ENCODE measurements around the gene SORCS2. TPM values are rescaled to one million over a fixed set of nuclear protein-coding genes. Genes with fewer than 3 reads are reported as not detected.

The SORCS2 gene
- total and polyA plus RNA-seq, 2 of the 13 experiments (the other 11 are each of a cell fraction or from before 2014, with no cell fraction given): 0.82 to 1.0 TPM

GRCh38 chr4:7501873-7502272 is 309.5 kb downstream of the SORCS2 start:
- no peaks in the 10 kb centered on the region for H3K9me3 ChIP-seq (ENCODE audit: low read length)
- no peak for FAIRE-seq
- H3K4me1 ChIP-seq (ENCODE audit: insufficient read depth, low read length): no peaks in the 10 kb centered on the region
- in situ Hi-C loops (cut with HindIII; ENCODE audit: extremely low pct_ligation_motif_present, low pct_unique_long_range_greater_than_20kb) (no loop called here), intact Hi-C loops (cut with micrococcal nuclease; ENCODE audit: unreplicated experiment) (no loop called here)
- no peak for DNase-seq (ENCODE audit: low spot score)
- CTCF ChIA-PET (ENCODE audit: low intra/inter-chr PET ratio, low total read pairs): no interaction called here
- TF ChIP-seq REXO4 (CRISPR knock-in tag; IDR thresholded peaks at IDR 0.05; ENCODE audit: borderline replicate concordance) (no peak), PCBP2 (optimal IDR thresholded peaks at IDR 0.05; ENCODE audit: low read depth, low read length, poor library complexity, severe bottlenecking) (no peak), ZBTB7B (CRISPR knock-in tag; IDR thresholded peaks at IDR 0.05) (no peak), MXD4 (CRISPR knock-in tag; IDR thresholded peaks at IDR 0.05) (no peak), NFE2L2 (IDR thresholded peaks at IDR 0.05; ENCODE audit: low read length) (no peak), FOXO4 (CRISPR knock-in tag; conservative IDR thresholded peaks at IDR 0.05) (no peak), IKZF4 (CRISPR knock-in tag; IDR thresholded peaks at IDR 0.05; ENCODE audit: borderline replicate concordance, low read depth, not compliant biosample characterization) (no peak), ZNF207 (IDR thresholded peaks at IDR 0.05; ENCODE audit: borderline replicate concordance) (no peak), ETV5 (CRISPR knock-in tag; IDR thresholded peaks at IDR 0.05; ENCODE audit: borderline replicate concordance) (no peak)
- no peaks in the 10 kb centered on the region for H3K79me2 ChIP-seq (ENCODE audit: insufficient read depth, low read length)
- no peak for ATAC-seq
- no peaks in the 10 kb centered on the region for H3K36me3 ChIP-seq (replicated peaks in 1 of 2; ENCODE audit: control insufficient read depth in 1 of 2, insufficient read depth in 2 of 2, low read length in 2 of 2)
- WGBS (ENCODE audit: low lambda C conversion rate): 44% methylated on average over 3 of the region's 11 CpGs
- H3K9ac ChIP-seq (ENCODE audit: insufficient read depth, low read depth, low read length): no peak overlapping the region
- H3K27ac ChIP-seq (ENCODE audit: extremely low read length, insufficient read depth, low read length): no peak overlapping the region
- H3K27me3 ChIP-seq (ENCODE audit: control insufficient read depth in 1 of 2, insufficient read depth in 2 of 2, low read length in 2 of 2): peaks cover 12 to 69% of the 10 kb centered on the region in 2 experiments
- no peaks in the 10 kb centered on the region for H4K20me1 ChIP-seq (ENCODE audit: insufficient read depth, low read length)
- POLR2A ChIA-PET: no interaction called here
- no peak overlapping the region for H3K4me3 ChIP-seq (replicated peaks in 1 of 3; ENCODE audit: insufficient read depth in 1 of 3, low read depth in 2 of 3, low read length in 3 of 3)
- BruUV-seq (replicated peaks): no TSS peak
- no peak overlapping the region for H2AFZ ChIP-seq (ENCODE audit: low read length)
- H3K4me2 ChIP-seq (ENCODE audit: low read depth, low read length): no peak overlapping the region
